HCT116 (cell line): ENCODE data around the gene FLNB. TPM values are rescaled to one million over a fixed set of nuclear protein-coding genes. Genes with fewer than 3 reads are reported as not detected.

Experiments
- ATAC-seq: fragments of 200-7000 bp; cut with Tn5 transposase; 2 replicates; pipeline ENCODE4 v1.9.1; 2020; ENCODE audit warnings: mild to moderate bottlenecking, moderate library complexity
- BruUV-seq: library from RNA; stranded (reverse); fragments of 400-500 nt; replicated peaks from 2 replicates; lab custom pipeline; 2021; lab: Mats Ljungman, UMichigan
- CTCF ChIA-PET: fragments of 300-600 bp; sonication (Branson Sonifier 250); formaldehyde crosslinking; loops from one replicate; lab custom pipeline; 2021; ENCODE audit warnings: antibody characterized with exemption; lab: Charles Lee
- POLR2A ChIA-PET: fragments of 300-600, 350-600 bp; sonication (Branson Sonifier 250); formaldehyde crosslinking; loops from one replicate; lab custom pipeline; 2021; ENCODE audit warnings: antibody characterized with exemption; lab: Charles Lee
- RAD21 ChIA-PET, 2 experiments: fragments of 300-600 bp; sonication (Branson Sonifier 250); formaldehyde crosslinking; loops; one replicate each; lab custom pipeline; 2023; ENCODE audit warnings: low total read pairs in 2 of 2; ENCODE audit not compliant: uncharacterized antibody in 2 of 2, unreplicated experiment in 2 of 2, low non-redundant PET in 1 of 2; lab: Charles Lee
- DNase-seq: peaks from one replicate; pipeline ENCODE4 v3.0.0-alpha.2; 2010; ENCODE audit warnings: low read depth, low spot score
- H2AFZ ChIP-seq: fragments of 200-600 bp; shearing (Covaris generic), sonication (generic); 2 replicates; pipeline ENCODE4 v1.6.1; 2017; ENCODE audit warnings: low read depth, mixed run types, mixed read lengths, antibody characterized with exemption, low read length; ENCODE audit not compliant: poor library complexity, severe bottlenecking
- H3K27ac ChIP-seq: 2 replicates; pipeline ENCODE4 v1.5.1; 2012; ENCODE audit warnings: low read depth, low read length
- H3K27me3 ChIP-seq: fragments of 200-600 bp; sonication (generic); 2 replicates; pipeline ENCODE4 v1.6.1; 2016; ENCODE audit warnings: mixed run types, low read length, mixed read lengths; ENCODE audit not compliant: insufficient read depth
- H3K36me3 ChIP-seq, 2 experiments: fragments of 200-500 bp in 1 of 2; fragments of 200-600 bp in 1 of 2; sonication (Bioruptor generic) in 1 of 2; sonication (generic) in 1 of 2; 2 replicates each; pipeline versions ENCODE4 v1.5.1 to v1.6.1; 2014 to 2016; ENCODE audit warnings: low read length in 2 of 2, inconsistent platforms in 1 of 2, mixed read lengths in 1 of 2, mixed run types in 1 of 2; ENCODE audit not compliant: insufficient read depth in 2 of 2, control insufficient read depth in 1 of 2
- H3K4me1 ChIP-seq, 2 experiments: fragments of 200-600 bp in 1 of 2; sonication (generic) in 1 of 2; 2 replicates each; pipeline versions ENCODE4 v1.5.1 to v1.6.1; 2012 to 2017; ENCODE audit warnings: low read length in 2 of 2, inconsistent platforms in 1 of 2, mild to moderate bottlenecking in 1 of 2, mixed read lengths in 1 of 2, mixed run types in 1 of 2, moderate library complexity in 1 of 2; ENCODE audit not compliant: insufficient read depth in 2 of 2, control insufficient read depth in 1 of 2
- H3K4me2 ChIP-seq: fragments of 200-600 bp; sonication (generic); 2 replicates; pipeline ENCODE4 v1.6.1; 2017; ENCODE audit warnings: mixed run types, low read length, mixed read lengths
- H3K4me3 ChIP-seq, 2 experiments: fragments of 200-600 bp in 1 of 2; sonication (generic) in 1 of 2; replicated peaks in 1 of 2; 2 replicates each; pipeline ENCODE4 v1.5.1; 2011 to 2016; ENCODE audit warnings: low read length in 2 of 2, control low read depth in 1 of 2, low read depth in 1 of 2, mild to moderate bottlenecking in 1 of 2, mixed read lengths in 1 of 2, mixed run types in 1 of 2
- H3K79me2 ChIP-seq: fragments of 200-600 bp; sonication (generic); 2 replicates; pipeline ENCODE4 v1.6.1; 2017; ENCODE audit warnings: mild to moderate bottlenecking, mixed run types, low read length, moderate library complexity, mixed read lengths; ENCODE audit not compliant: insufficient read depth
- H3K9ac ChIP-seq: fragments of 200-600 bp; sonication (generic); 2 replicates; pipeline ENCODE4 v1.6.1; 2016; ENCODE audit warnings: low read length, mixed read lengths
- H3K9me2 ChIP-seq: fragments of 200-600 bp; sonication (generic), shearing (Covaris generic); 2 replicates; pipeline ENCODE4 v1.6.1; 2017; ENCODE audit warnings: mixed run types, mild to moderate bottlenecking, moderate library complexity; ENCODE audit not compliant: insufficient read depth
- H3K9me3 ChIP-seq, 2 experiments: fragments of 200-500 bp in 1 of 2; fragments of 200-600 bp in 1 of 2; sonication (Bioruptor generic) in 1 of 2; sonication (generic) in 1 of 2; 2 replicates each; pipeline ENCODE4 v1.6.1; 2014 to 2017; ENCODE audit warnings: low read length in 2 of 2, mixed read lengths in 2 of 2, inconsistent platforms in 1 of 2, low read depth in 1 of 2, mild to moderate bottlenecking in 1 of 2, mixed run types in 1 of 2, moderate library complexity in 1 of 2; ENCODE audit not compliant: control insufficient read depth in 1 of 2, insufficient read depth in 1 of 2
- H4K20me1 ChIP-seq: fragments of 200-600 bp; sonication (generic), shearing (Covaris generic); 2 replicates; pipeline ENCODE4 v1.6.1; 2017; ENCODE audit warnings: mixed run types, mild to moderate bottlenecking, moderate library complexity; ENCODE audit not compliant: insufficient read depth
- EZH2 ChIP-seq: fragments of 200-600 bp; sonication (generic); IDR thresholded peaks from 2 replicates; pipeline ENCODE4 v1.6.1; 2017; ENCODE audit warnings: antibody characterized with exemption, mixed run types
- EZH2phosphoT487 ChIP-seq: fragments of 200-600 bp; IDR thresholded peaks from 2 replicates; pipeline ENCODE4 v1.6.1; 2018; ENCODE audit warnings: antibody characterized with exemption, borderline replicate concordance
- MAX ChIP-seq: IDR thresholded peaks from 2 replicates; pipeline ENCODE4 v1.6.1; 2012
- POLR2A ChIP-seq: IDR thresholded peaks from 2 replicates; pipeline ENCODE4 v1.7.0; 2011; ENCODE audit warnings: borderline replicate concordance; ENCODE audit not compliant: insufficient read depth, insufficient read length; ENCODE audit errors: extremely low read depth
- POLR2AphosphoS5 ChIP-seq: IDR thresholded peaks from 2 replicates; pipeline ENCODE4 v1.6.1; 2011; ENCODE audit warnings: mild to moderate bottlenecking, low read depth, low read length, moderate library complexity
- REST ChIP-seq: IDR thresholded peaks from 2 replicates; pipeline ENCODE4 v1.6.1; 2012; ENCODE audit warnings: low read depth
- SIN3A ChIP-seq: IDR thresholded peaks from 2 replicates; pipeline ENCODE4 v1.6.1; 2012; ENCODE audit warnings: low read depth
- SP1 ChIP-seq: IDR thresholded peaks from 2 replicates; pipeline ENCODE4 v1.6.1; 2012; ENCODE audit warnings: low read depth
- TCF7L2 ChIP-seq: IDR thresholded peaks from 2 replicates; pipeline ENCODE4 v1.7.0; 2011; ENCODE audit warnings: borderline replicate concordance, inconsistent platforms; ENCODE audit not compliant: insufficient read depth, insufficient read length; ENCODE audit errors: extremely low read depth
- intact Hi-C: fragments of 100-400 bp; cut with micrococcal nuclease; formaldehyde crosslinking; loops from 2 replicates; pipeline ENCODE4 v1.10.0; 2022
- total RNA-seq: library from RNA; stranded (reverse); gene quantifications from one replicate; pipeline ENCODE4 v1.2.1, GENCODE V29; 2021; ENCODE audit not compliant: unreplicated experiment

The FLNB gene
- total RNA-seq, 1 experiment from 2014 or later: 116 TPM

GRCh38 chr3:58094657-58095056 is 86.4 kb downstream of the FLNB start:
- no peak overlapping the region for H3K4me2 ChIP-seq
- H4K20me1 ChIP-seq: no peaks in the 10 kb centered on the region
- TF ChIP-seq SP1 (no peak), TCF7L2 (no peak), REST (no peak), EZH2phosphoT487 (no peak), POLR2AphosphoS5 (no peak), MAX (no peak), POLR2A (no peak), EZH2 (no peak), SIN3A (no peak)
- TF ChIP-seq, all 23 proteins: peak for 0
- no peak for DNase-seq
- H3K36me3 ChIP-seq: peaks cover 12 to 16% of the 10 kb centered on the region in 2 experiments; a peak in 3 of 4 replicates
- ChIA-PET POLR2A (no interaction called here), CTCF (no interaction called here), RAD21 (no interaction called here)
- peaks cover 4% of the 10 kb centered on the region; the same call in 1 of the 2 replicates for H3K79me2 ChIP-seq
- H3K9ac ChIP-seq: no peak overlapping the region
- no peak overlapping the region for H3K27ac ChIP-seq
- H3K9me3 ChIP-seq: no peaks in the 10 kb centered on the region
- H3K4me1 ChIP-seq: peaks cover 0 to 13% of the 10 kb centered on the region in 2 experiments; a peak in 2 of 4 replicates
- no peak overlapping the region for H2AFZ ChIP-seq
- intact Hi-C loops: no loop called here
- H3K4me3 ChIP-seq: no peak overlapping the region
- H3K27me3 ChIP-seq: no peaks in the 10 kb centered on the region
- no peak for ATAC-seq
- no peaks in the 10 kb centered on the region for H3K9me2 ChIP-seq
- BruUV-seq: no TSS peak
